Liver (tissue), 3 donors: Measurements from ENCODE around the gene PNMA6E.

ENCODE experiments used
- ATF3 ChIP-seq: IDR thresholded peaks from 2 replicates; pipeline ENCODE4 v1.6.1; 2016; ENCODE audit warnings: antibody characterized with exemption
- CTCF ChIP-seq: fragments of 150-350 bp; IDR thresholded peaks from 2 replicates; pipeline ENCODE4 v1.5.1; 2017; ENCODE audit warnings: improper control_type of control experiment, low read depth, low read length; ENCODE audit not compliant: missing input control
- EGR1 ChIP-seq, 2 donors: IDR thresholded peaks; 2 replicates each; pipeline ENCODE4 v1.6.1; 2016 to 2018; ENCODE audit warnings: antibody characterized with exemption in 2 of 2, low read depth in 2 of 2
- MAX ChIP-seq: IDR thresholded peaks from 2 replicates; pipeline ENCODE4 v1.6.1; 2016; ENCODE audit warnings: antibody characterized with exemption
- RAD21 ChIP-seq, 2 donors: IDR thresholded peaks; 2 replicates each; pipeline ENCODE4 v1.6.1; 2016; ENCODE audit warnings: antibody characterized with exemption in 2 of 2, mild to moderate bottlenecking in 2 of 2
- REST ChIP-seq: IDR thresholded peaks from 2 replicates; pipeline ENCODE4 v1.6.1; 2016; ENCODE audit warnings: antibody characterized with exemption, mild to moderate bottlenecking
- TAF1 ChIP-seq: conservative IDR thresholded peaks from 2 replicates; pipeline ENCODE4 v1.6.1; 2016; ENCODE audit warnings: antibody characterized with exemption, mild to moderate bottlenecking
- YY1 ChIP-seq: IDR thresholded peaks from 2 replicates; pipeline ENCODE4 v1.6.1; 2016; ENCODE audit warnings: antibody characterized with exemption, mild to moderate bottlenecking
- ZBTB33 ChIP-seq: IDR thresholded peaks from 2 replicates; pipeline ENCODE4 v1.6.1; 2016; ENCODE audit warnings: antibody characterized with exemption
- donor health status: healthy.
- donor health status: healthy.

GRCh38 chrX:153411255-153411987, 10.3 kb upstream of the PNMA6E start, which contains the start of gene ZFP92:
- no peak for TF ChIP-seq MAX
- TF ChIP-seq CTCF, result no peak
- TF ChIP-seq ZBTB33, result no peak
- TF ChIP-seq REST, result no peak
- no peak for TF ChIP-seq TAF1
- TF ChIP-seq YY1, result no peak
- TF ChIP-seq ATF3, result no peak
- no peak for TF ChIP-seq EGR1 (IDR thresholded peaks at IDR 0.05; ENCODE audit: low read depth in 2 of 2)
- no peak for TF ChIP-seq RAD21 (IDR thresholded peaks at IDR 0.05)
